HG03520 (cell line): ENCODE measurements around the gene LIPA.
"Not testable (repeated sequence)": the region's sequence is repeated elsewhere in the genome, so short reads cannot be mapped to it uniquely, and the experiment has no call there.

Experiments used
- ATAC-seq: cut with Tn5 transposase; IDR thresholded peaks from one replicate; pipeline ENCODE4 v1.9.1; 2021; ENCODE audit warnings: mild to moderate bottlenecking, moderate library complexity; ENCODE audit not compliant: unreplicated experiment

LIPA gene

DNA sequence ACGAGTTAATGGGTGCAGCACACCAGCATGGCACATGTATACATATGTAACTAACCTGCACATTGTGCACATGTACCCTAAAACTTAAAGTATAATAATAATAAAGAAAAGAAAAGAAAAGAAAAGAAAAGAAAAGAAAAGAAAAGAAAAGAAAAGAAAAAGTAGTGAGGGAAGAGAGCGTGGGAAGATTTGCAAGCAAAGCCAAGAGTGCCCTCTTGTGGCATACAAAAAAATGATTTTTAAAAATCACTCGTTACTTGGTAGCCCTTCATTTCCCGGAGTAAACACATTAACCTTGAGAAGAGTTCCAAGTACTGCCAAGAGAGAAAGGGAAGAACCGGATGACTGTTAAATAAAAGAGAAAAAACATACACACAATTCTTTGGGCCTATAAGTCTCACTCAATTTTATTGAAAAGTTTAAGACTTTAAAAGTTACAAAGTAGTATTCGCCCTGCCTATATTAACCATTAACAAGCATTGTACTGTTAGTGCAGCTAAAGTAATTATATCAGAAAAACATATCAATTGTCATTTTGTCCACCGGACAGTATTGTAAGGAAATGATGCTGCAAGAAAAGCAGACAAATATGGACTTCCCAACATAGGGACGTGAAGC is 38.3 kb downstream of the LIPA start:
- ATAC-seq = no peak

DNA sequence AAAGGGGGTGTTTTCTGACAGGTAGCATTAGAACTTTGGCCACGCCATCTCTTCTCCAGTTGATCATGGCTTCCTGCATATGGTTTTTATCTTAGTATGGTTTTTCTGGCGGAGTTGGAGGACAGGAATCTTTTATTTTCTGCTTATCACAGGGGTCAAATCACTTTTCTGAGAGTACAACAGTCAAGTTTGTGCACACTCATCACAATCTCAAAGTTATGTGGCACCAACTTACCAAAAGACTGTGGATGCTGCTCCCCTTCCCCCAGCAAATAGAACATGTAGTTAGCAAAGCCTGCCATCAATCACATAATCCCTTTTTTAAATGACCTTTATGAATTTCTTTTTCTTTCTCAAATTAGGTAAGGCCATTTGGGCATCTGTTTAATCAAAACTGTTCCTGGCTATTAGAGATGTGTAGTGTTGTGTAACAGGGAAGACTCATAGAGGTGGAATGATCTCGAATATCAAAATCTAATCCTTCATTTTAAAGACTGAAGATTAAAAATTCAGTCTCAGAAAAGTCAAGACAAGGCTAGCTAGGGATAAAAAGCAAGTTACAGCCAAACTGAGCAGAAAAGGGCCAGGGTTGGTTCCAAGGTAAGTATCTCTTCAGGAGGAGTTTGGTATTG is 40.7 kb downstream of the LIPA start:
- no peak for ATAC-seq

DNA sequence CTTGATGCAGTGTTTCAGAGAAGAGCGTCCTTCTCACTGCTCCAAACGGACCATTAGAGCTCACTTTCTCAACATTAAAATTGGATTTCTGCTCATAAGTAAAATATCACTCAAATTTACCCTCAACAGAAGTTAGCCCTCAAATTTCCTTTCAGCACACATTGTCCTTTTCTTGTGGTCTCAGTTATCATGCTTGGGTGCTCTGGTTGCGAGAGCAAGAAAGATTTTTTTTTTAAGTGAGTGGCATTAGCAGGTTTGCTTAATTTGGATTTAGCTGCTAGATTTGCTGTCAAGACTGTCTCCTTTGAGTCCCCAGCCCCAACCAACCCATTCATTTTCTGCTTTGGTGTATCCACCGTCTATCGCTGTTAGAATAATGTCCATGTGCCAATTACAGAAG is 41.9 kb downstream of the LIPA start:
- ATAC-seq = no peak

- no peak for ATAC-seq
Measured at GRCh38 chr10:89207801-89208551, 43.6 kb downstream of the LIPA start.

GRCh38 chr10:89207181-89207800 is 44.3 kb downstream of the LIPA start, which contains the start of gene CH25H:
Gene CH25H (minus strand): TSS chr10:89207317. CDS start chr10:89207292, 25 bp downstream.
- ATAC-seq = no peak

- no peak for ATAC-seq
Measured at GRCh38 chr10:89206402-89207180, 45.0 kb downstream of the LIPA start.

DNA sequence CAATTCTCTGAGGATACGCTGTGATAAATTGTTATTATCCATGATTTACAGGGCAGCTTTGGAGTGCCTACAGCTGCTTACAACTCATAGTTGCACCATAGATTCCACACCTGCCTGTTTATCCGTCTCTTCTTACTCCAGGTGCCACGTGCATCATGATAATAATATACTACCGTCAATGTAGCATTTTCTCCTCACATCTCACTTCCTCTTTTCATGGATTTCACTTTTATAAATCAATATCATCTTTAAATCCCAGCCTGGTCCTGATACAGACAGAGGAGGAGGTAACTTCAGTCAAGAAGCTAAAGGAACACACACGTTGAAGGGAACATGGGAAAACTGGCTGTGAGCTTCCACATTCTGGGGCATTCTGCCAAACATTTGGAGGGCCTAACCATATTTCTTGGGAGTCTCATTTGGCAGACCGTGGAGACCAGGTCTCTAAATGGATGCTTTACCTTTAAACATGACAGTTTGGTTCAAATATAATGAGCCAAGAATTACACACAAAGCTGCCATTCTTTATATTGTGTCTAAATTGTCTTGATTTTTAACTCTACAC is 46.9 kb downstream of the LIPA start:
- no peak for ATAC-seq

DNA sequence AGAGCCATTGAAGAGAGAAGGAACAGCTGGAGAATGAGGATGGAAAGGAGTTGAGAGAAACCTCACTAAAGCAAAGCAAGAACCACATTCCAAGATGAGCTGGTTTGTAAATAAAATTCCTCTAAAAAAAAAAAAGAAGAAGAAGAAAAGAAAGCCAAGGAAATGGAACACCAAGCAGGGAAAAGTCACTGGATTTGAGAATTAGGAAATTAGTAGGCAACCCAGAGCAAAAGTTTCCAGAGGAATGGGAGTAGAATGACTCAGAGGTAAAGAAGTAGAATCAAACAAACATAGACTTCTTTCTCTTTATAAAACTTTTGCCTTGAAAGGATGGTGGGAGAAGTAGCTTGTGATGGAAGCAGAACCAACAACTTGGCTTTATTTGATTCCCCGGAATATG is 48.3 kb downstream of the LIPA start:
- ATAC-seq = no peak

DNA sequence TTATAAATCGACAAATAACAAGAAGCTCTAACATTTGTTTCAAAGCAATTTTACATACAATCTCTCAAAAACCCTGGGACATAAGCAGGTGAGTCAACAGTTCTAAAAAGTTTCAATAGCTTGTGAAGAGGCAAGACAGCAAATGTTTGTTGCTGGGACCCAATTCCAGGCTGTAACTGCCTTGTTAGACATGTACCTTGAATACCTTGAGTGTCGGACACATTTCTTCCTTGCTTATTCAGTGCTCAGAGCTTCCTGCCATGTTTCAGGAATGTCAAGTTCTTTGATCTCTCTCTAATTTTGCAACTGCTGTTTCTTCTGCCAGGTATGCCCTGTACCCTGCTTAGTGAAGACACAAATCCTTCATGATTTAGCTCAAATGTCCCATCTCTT is 49.5 kb downstream of the LIPA start:
- ATAC-seq = no peak

- ATAC-seq = no peak
Measured at GRCh38 chr10:89201345-89202032, 50.1 kb downstream of the LIPA start.

DNA sequence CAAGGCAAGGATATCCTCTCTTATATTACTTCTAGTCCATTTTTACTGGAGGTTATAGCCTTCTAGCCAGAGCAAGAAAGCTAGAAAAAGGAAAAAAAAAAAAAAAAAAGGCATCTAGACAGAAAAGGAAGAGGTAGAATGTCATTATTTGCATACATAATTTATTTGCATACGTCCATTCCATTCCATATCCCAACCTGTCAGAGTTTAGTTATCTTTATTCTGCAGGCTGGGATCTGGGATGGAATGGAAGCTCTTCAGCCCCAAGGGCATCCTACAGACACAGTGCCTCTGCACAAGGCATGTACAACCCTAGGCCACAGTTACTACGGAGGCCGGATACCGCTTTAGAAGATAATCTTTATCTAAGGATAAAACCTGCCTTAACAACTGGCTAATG is 54.1 kb downstream of the LIPA start:
- no peak for ATAC-seq

DNA sequence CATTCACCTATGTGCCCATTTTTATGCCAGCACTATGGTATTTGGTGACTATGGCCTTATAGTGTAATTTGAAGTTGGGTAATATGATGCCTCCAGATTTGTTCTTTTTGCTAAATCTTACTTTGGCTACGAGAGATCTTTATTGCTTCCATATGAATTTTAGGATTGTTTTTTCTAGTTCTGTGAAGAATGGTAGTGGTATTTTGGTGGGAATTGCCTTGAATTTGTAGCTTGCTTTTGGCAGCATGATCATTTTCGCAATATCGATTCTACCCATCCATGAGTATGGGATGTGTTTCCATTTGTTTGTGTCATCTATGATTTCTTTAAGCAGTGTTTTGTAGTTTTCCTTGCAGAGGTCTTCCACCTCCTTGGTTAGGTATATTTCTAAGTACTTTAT is 60.3 kb downstream of the LIPA start:
- not testable (repeated sequence) for ATAC-seq

DNA sequence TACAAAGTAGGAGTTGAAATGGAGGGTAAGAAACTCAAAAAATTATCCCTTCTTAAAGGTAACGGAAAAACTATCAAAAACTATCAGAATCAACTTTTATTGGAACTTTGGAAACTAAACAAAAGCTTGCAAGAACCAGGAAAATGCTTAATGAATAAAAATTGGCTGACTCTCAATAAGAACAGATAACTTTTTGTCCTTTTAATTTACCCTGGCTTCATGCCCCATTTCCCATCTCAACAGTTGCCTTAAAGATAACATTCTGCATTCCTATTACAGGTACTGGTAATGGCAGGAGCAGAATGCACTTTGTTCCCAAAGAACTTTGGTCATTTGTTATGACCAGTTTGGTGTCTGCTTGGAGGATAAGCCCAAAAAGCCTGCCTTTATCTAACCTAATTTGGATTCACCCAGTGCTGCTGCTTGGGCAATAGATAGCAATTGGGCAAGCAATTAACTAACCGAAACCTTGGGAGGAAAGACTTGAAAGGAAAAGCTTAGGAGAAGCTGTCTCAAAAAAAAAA is 62.3 kb downstream of the LIPA start:
- ATAC-seq = no peak

DNA sequence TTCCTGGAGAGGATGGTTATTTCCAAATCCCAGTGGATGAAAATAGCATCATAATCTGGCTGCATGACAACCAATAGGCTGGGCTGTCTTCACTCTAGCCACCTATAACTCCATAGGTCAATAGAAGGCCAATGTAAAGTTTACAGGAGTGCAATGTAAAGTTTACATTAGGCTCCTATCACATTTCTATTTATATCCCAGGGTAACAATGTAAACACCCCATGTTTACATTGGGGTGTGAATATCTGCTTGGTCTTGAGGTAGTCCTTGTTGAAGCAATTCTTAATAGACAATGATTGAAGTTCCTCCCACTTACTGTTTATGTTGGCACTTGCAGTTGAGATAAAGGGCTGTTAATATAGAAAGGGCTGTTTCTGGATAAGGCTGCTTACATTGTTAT is 65.9 kb downstream of the LIPA start:
- ATAC-seq = no peak

DNA sequence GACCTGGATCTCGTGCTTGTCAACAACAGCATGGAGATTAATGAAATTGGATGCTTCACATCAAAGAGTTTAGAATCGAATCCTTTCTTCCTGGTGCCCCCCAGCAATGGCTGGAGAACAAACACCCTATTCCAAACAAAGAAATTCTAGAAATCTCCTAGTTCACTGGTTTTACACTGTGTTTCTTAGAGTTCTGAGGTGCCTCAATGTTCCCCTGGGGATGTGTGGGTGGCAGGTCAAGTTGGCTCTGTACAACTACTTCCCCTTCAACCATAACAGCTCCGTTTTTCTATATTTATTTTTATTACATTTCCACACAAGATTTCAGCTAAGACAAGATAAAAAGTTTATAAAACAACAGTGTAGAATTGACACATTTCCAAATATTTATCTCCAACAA is 66.9 kb downstream of the LIPA start:
- ATAC-seq = no peak

DNA sequence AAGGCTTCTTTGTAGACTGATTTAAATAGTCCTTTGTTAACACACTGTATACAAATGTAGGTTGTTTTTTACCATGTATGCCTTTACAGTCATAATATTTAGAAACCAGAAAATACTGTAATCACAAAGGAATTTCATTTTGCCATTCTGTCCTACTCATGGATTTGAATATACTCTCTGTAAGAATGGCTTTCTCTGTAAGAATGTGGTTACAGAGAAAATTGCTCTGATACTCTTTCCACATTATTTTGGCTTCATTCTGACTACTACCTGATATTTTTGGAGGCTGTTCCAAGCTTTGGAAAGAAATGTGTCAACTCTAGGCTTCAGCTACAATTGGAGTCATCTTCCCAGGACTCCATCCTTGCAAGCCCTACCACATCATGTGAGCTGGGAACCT is 68.0 kb downstream of the LIPA start:
- ATAC-seq = no peak

DNA sequence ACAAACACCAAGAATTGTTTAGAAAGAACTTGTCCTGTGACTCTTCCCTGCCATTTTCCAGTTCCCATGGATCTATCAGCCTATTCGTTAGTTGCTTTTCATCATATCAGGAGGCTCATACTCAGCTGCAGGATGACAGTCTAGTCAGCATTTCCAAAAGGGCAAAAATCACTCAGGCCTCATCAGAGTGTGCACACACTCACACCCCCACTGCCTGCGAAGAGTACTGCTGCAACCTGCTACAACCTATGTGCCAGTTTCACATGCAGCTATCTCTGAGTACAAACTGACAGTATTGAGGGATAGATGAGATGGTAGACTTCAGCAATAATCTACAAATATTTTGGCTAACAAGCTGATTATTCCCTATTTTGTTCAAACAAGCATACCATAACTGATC is 68.7 kb downstream of the LIPA start:
- no peak for ATAC-seq

- ATAC-seq = no peak
Measured at GRCh38 chr10:89175816-89176215, 75.8 kb downstream of the LIPA start.

GRCh38 chr10:89173075-89173474 is 78.5 kb downstream of the LIPA start:
- ATAC-seq = no peak

DNA sequence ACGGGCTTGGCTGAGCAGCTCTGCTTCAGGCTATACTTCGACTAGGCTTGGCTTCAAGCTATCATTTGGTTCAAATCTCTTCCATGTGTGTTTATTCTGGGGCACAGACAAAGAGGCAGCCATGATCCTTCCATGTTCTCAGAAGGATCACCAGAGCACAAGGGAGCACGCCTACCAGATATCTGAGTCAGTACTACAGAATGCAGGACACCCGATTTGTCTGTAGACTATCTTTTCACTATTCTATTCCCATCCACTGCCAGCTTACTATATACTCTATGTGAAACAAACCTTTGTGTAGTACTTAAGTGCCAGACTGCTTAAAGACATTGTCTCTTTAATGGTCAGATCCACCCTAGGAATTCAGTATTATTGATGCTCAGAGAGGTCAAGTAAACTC is 79.6 kb downstream of the LIPA start:
- no peak for ATAC-seq
